Activated B cell treated with CpG ODN at 0.5 μM for 24 hours (primary cell): ENCODE data around the gene CCDC188. TPM values are rescaled to one million over a fixed set of nuclear protein-coding genes. Genes with fewer than 3 reads are reported as not detected.
A peak's percentile ranks its signal among the peaks of the same experiment; 100 is the strongest.

Experiments used
- ATAC-seq: fragments of 200-7000 bp; cut with Tn5 transposase; one replicate; pipeline ENCODE4 v1.10.0; 2021; ENCODE audit warnings: low read depth, mild to moderate bottlenecking, moderate library complexity
- CTCF ChIA-PET: fragments of 350-600 bp; sonication (Branson Sonifier 250); formaldehyde crosslinking; loops from one replicate; lab custom pipeline; 2021; ENCODE audit warnings: antibody characterized with exemption; lab: Charles Lee
- POLR2A ChIA-PET: fragments of 350-600 bp; sonication (Branson Sonifier 250); formaldehyde crosslinking; loops from one replicate; lab custom pipeline; 2021; ENCODE audit warnings: antibody characterized with exemption; lab: Charles Lee
- DNase-seq: peaks from one replicate; pipeline ENCODE4 v3.0.0; 2022
- H3K27ac Mint-ChIP-seq: one replicate; pipeline ENCODE4 v1.8.0; 2020; ENCODE audit warnings: mixed read lengths
- H3K27me3 Mint-ChIP-seq: one replicate; pipeline ENCODE4 v1.8.0; 2021; ENCODE audit warnings: mixed read lengths
- H3K36me3 Mint-ChIP-seq: one replicate; pipeline ENCODE4 v1.8.0; 2021; ENCODE audit warnings: low read depth, mixed read lengths
- H3K4me1 Mint-ChIP-seq: one replicate; pipeline ENCODE4 v1.8.0; 2021; ENCODE audit warnings: mixed read lengths
- H3K4me3 Mint-ChIP-seq: one replicate; pipeline ENCODE4 v1.8.0; 2020; ENCODE audit warnings: mild to moderate bottlenecking, mixed read lengths
- H3K9me3 Mint-ChIP-seq: one replicate; pipeline ENCODE4 v1.8.0; 2020; ENCODE audit warnings: mixed read lengths
- CTCF ChIP-seq: fragments of 200-600 bp; IDR thresholded peaks from one replicate; pipeline ENCODE4 v1.8.0; 2022; ENCODE audit warnings: antibody characterized with exemption, mild to moderate bottlenecking
- intact Hi-C: fragments of 100-400 bp; cut with micrococcal nuclease; formaldehyde crosslinking; loops from one replicate; pipeline ENCODE4 v1.15.1; 2024
- total RNA-seq: library from RNA; stranded (reverse); gene quantifications from 2 replicates; pipeline ENCODE4 v1.2.3, GENCODE V29; 2022

CCDC188 gene
- total RNA-seq, 1 donor from 2014 or later: not detected

GRCh38 chr22:20111689-20112622 is 38.9 kb downstream of the CCDC188 start:
- DNase-seq (no peak), ATAC-seq (no peak)
- intact Hi-C loops: loop anchor here (1.0 kb wide), 1 partner anchor 142 kb away; no protein-coding TSS in a partner anchor
- Mint-ChIP-seq H3K4me1 (peaks cover 21% of the 10 kb centered on the region), H3K9me3 (no peaks in the 10 kb centered on the region), H3K27me3 (no peaks in the 10 kb centered on the region), H3K36me3 (peaks cover 55% of the 10 kb centered on the region), H3K4me3 (no peak overlapping the region), H3K27ac (peak overlapping the region; percentile 61)
- ChIA-PET POLR2A (no interaction called here), CTCF (no interaction called here)
- TF ChIP-seq CTCF: no peak

GRCh38 chr22:20111045-20111688 is 39.7 kb downstream of the CCDC188 start:
- Mint-ChIP-seq H3K27ac (peak overlapping the region; percentile 53), H3K4me3 (no peak overlapping the region), H3K27me3 (no peaks in the 10 kb centered on the region), H3K4me1 (peaks cover 18% of the 10 kb centered on the region), H3K36me3 (peaks cover 59% of the 10 kb centered on the region), H3K9me3 (no peaks in the 10 kb centered on the region)
- ATAC-seq (peak; percentile 72), DNase-seq (no peak)
- no peak for TF ChIP-seq CTCF
- ChIA-PET POLR2A (interaction anchor here (1.3 kb wide), 1 partner anchor 29 kb away, joined by 3 read pairs; no protein-coding TSS in a partner anchor), CTCF (no interaction called here)
- intact Hi-C loops: loop anchor here (1.0 kb wide), 1 partner anchor 141 kb away; no protein-coding TSS in a partner anchor

DNA sequence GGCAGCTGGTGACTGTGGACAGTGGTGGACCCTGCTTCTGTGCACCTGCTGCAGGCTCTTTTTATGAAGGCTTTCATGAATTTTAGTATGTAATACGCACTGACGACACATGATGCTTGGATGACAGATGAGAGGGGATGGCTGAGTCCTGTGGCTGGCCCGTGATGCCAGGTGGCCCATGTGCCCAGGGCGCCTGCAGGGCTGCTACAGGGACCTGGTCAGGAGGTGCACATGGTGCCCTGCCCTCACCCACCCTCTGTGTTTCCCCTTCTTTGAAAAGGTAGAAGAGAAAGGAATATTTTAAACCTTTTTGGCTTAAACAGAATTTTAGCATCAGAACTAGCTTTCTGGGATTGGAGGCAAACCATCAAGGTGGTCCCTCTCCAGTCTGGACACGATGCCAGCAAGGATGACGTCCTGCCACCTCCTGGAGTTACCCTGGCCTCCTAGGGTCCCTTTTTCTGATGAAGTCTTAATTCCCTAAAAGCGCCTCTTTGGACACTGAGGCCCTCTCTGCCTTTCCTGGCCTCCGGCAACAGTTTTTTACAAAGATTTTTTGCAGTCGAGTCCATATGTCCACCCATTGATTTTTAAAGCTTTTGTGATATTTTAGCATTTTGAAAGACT is 40.4 kb downstream of the CCDC188 start:
- no peaks in the 10 kb centered on the region for H3K27me3 Mint-ChIP-seq
- no peak for DNase-seq
- ChIA-PET CTCF (no interaction called here), POLR2A (interaction anchor here (1.3 kb wide), 1 partner anchor 28 kb away, joined by 3 read pairs; no protein-coding TSS in a partner anchor)
- no peak for ATAC-seq
- no peak overlapping the region for H3K4me3 Mint-ChIP-seq
- intact Hi-C loops: no loop called here
- H3K9me3 Mint-ChIP-seq: no peaks in the 10 kb centered on the region
- no peak for TF ChIP-seq CTCF
- peaks cover 65% of the 10 kb centered on the region for H3K36me3 Mint-ChIP-seq
- H3K4me1 Mint-ChIP-seq: peaks cover 18% of the 10 kb centered on the region
- no peak overlapping the region for H3K27ac Mint-ChIP-seq

GRCh38 chr22:20109411-20110358 is 41.2 kb downstream of the CCDC188 start:
- Mint-ChIP-seq H3K27me3 (no peaks in the 10 kb centered on the region), H3K4me3 (no peak overlapping the region), H3K36me3 (peaks cover 62% of the 10 kb centered on the region), H3K4me1 (peaks cover 13% of the 10 kb centered on the region), H3K27ac (no peak overlapping the region), H3K9me3 (no peaks in the 10 kb centered on the region)
- ChIA-PET POLR2A (interaction anchor here (1.3 kb wide), 1 partner anchor 27 kb away, joined by 3 read pairs; no protein-coding TSS in a partner anchor), CTCF (no interaction called here)
- intact Hi-C loops: no loop called here
- no peak for DNase-seq
- no peak for ATAC-seq
- TF ChIP-seq CTCF: no peak
